Measurements from ENCODE around the gene AKR1C4.

The AKR1C4 gene

GRCh38 chr10:5148678-5149032 lies 48.0 kb upstream of the AKR1C4 start:
- Histone ChIP-seq H3K4me2 (ENCODE audit: low read length) (no peak overlapping the region), H2AFZ (ENCODE audit: insufficient read depth, low read length, poor library complexity) (no peak overlapping the region), H3K23ac (ENCODE audit: low read length) (no peak overlapping the region), H2BK12ac (ENCODE audit: low read length) (no peak overlapping the region), H3K79me2 (ENCODE audit: control insufficient read depth, insufficient read depth, low read length, poor library complexity) (no peaks in the 10 kb centered on the region), H2AK5ac (ENCODE audit: low read length) (no peak overlapping the region), H2BK120ac (ENCODE audit: insufficient read depth, low read length, poor library complexity) (no peak overlapping the region), H3K36me3 (ENCODE audit: control insufficient read depth in 1 of 2, insufficient read depth in 2 of 2, low read length in 2 of 2) (no peaks in the 10 kb centered on the region), H3K18ac (ENCODE audit: low read length) (no peak overlapping the region), H3K9ac (ENCODE audit: low read length) (no peak overlapping the region), H4K8ac (ENCODE audit: low read depth, low read length) (no peak overlapping the region), H3K4me1 (ENCODE audit: control insufficient read depth in 1 of 2, insufficient read depth in 2 of 2, low read length in 2 of 2) (no peaks in the 10 kb centered on the region), H4K12ac (ENCODE audit: low read depth, low read length) (no peak overlapping the region), H3K4ac (ENCODE audit: low read depth, low read length) (no peak overlapping the region), H2BK5ac (ENCODE audit: low read depth, low read length, poor library complexity) (no peak overlapping the region), H3K9me3 (ENCODE audit: insufficient read depth, low read depth, low read length) (peaks cover 3% of the 10 kb centered on the region), H3K27me3 (ENCODE audit: insufficient read depth, low read length) (no peaks in the 10 kb centered on the region), H4K91ac (ENCODE audit: low read depth, low read length) (no peak overlapping the region), H3K4me3 (ENCODE audit: low read depth, low read length) (no peak overlapping the region), H3K27ac (ENCODE audit: low read depth, low read length) (no peak overlapping the region), H3K14ac (ENCODE audit: low read length) (no peak overlapping the region), H3K79me1 (ENCODE audit: low read length) (no peaks in the 10 kb centered on the region)
- no peak for DNase-seq
- no CpG with 5 or more reads among the region's 1 CpG for WGBS (ENCODE audit: extremely low coverage, insufficient coverage, insufficient read length)

- no peak overlapping the region for H3K4ac ChIP-seq (ENCODE audit: low read depth, low read length)
- H4K91ac ChIP-seq (ENCODE audit: low read depth, low read length), result no peak overlapping the region
- no peaks in the 10 kb centered on the region for H3K79me1 ChIP-seq (ENCODE audit: low read length)
- no peak overlapping the region for H3K27ac ChIP-seq (ENCODE audit: low read depth, low read length)
- H2AK5ac ChIP-seq (ENCODE audit: low read length), result no peak overlapping the region
- H3K9ac ChIP-seq (ENCODE audit: low read length), result no peak overlapping the region
- H3K4me2 ChIP-seq (ENCODE audit: low read length), result no peak overlapping the region
- no CpG with 5 or more reads among the region's 3 CpGs for WGBS (ENCODE audit: extremely low coverage, insufficient coverage, insufficient read length)
- H3K27me3 ChIP-seq (ENCODE audit: insufficient read depth, low read length), result no peaks in the 10 kb centered on the region
- no peak overlapping the region for H2BK12ac ChIP-seq (ENCODE audit: low read length)
- DNase-seq, result no peak
- no peak overlapping the region for H2BK120ac ChIP-seq (ENCODE audit: insufficient read depth, low read length, poor library complexity)
- H3K14ac ChIP-seq (ENCODE audit: low read length), result no peak overlapping the region
- no peak overlapping the region for H2BK5ac ChIP-seq (ENCODE audit: low read depth, low read length, poor library complexity)
- no peak overlapping the region for H3K18ac ChIP-seq (ENCODE audit: low read length)
- no peak overlapping the region for H4K12ac ChIP-seq (ENCODE audit: low read depth, low read length)
- H3K9me3 ChIP-seq (ENCODE audit: insufficient read depth, low read depth, low read length), result peaks cover 5% of the 10 kb centered on the region
- no peak overlapping the region for H4K8ac ChIP-seq (ENCODE audit: low read depth, low read length)
- no peaks in the 10 kb centered on the region for H3K4me1 ChIP-seq (ENCODE audit: control insufficient read depth in 1 of 2, insufficient read depth in 2 of 2, low read length in 2 of 2)
- no peaks in the 10 kb centered on the region for H3K36me3 ChIP-seq (ENCODE audit: control insufficient read depth in 1 of 2, insufficient read depth in 2 of 2, low read length in 2 of 2)
- no peak overlapping the region for H2AFZ ChIP-seq (ENCODE audit: insufficient read depth, low read length, poor library complexity)
- H3K23ac ChIP-seq (ENCODE audit: low read length), result no peak overlapping the region
- no peak overlapping the region for H3K4me3 ChIP-seq (ENCODE audit: low read depth, low read length)
- H3K79me2 ChIP-seq (ENCODE audit: control insufficient read depth, insufficient read depth, low read length, poor library complexity), result no peaks in the 10 kb centered on the region
These were observed 45.6 kb upstream of the AKR1C4 start for GRCh38 chr10:5151076-5151475.

DNA sequence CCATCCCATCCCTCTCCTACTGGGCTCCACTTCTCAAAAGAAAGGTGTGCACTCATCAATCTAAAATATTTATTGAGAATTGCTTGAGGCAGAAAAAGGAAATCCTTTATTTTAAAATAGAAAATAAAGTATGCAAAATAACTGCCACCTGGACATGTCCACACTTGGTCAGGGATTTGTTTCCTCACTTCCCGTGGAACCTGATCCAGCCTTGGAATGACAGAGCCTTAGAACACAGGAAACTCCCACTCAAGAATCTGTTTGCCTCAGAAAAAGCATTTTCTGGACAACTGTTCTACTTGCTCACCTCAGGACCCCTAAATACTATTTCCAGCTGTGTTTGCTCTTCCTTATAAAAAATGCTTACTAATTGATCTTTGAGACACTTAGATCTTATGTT lies 40.7 kb upstream of the AKR1C4 start:
- Histone ChIP-seq H3K79me1 (ENCODE audit: low read length) (no peaks in the 10 kb centered on the region), H3K4ac (ENCODE audit: low read depth, low read length) (no peak overlapping the region), H2AFZ (ENCODE audit: insufficient read depth, low read length, poor library complexity) (no peak overlapping the region), H2BK12ac (ENCODE audit: low read length) (no peak overlapping the region), H4K12ac (ENCODE audit: low read depth, low read length) (no peak overlapping the region), H3K4me1 (ENCODE audit: control insufficient read depth in 1 of 2, insufficient read depth in 2 of 2, low read length in 2 of 2) (no peaks in the 10 kb centered on the region), H4K91ac (ENCODE audit: low read depth, low read length) (no peak overlapping the region), H3K4me3 (ENCODE audit: low read depth, low read length) (peak overlapping the region; percentile 28), H3K9me3 (ENCODE audit: insufficient read depth, low read depth, low read length) (peaks cover 6% of the 10 kb centered on the region), H3K36me3 (ENCODE audit: control insufficient read depth in 1 of 2, insufficient read depth in 2 of 2, low read length in 2 of 2) (no peaks in the 10 kb centered on the region), H3K23ac (ENCODE audit: low read length) (no peak overlapping the region), H3K14ac (ENCODE audit: low read length) (no peak overlapping the region), H3K27ac (ENCODE audit: low read depth, low read length) (no peak overlapping the region), H2AK5ac (ENCODE audit: low read length) (no peak overlapping the region), H3K9ac (ENCODE audit: low read length) (no peak overlapping the region), H4K8ac (ENCODE audit: low read depth, low read length) (no peak overlapping the region), H3K18ac (ENCODE audit: low read length) (no peak overlapping the region), H3K4me2 (ENCODE audit: low read length) (no peak overlapping the region), H2BK120ac (ENCODE audit: insufficient read depth, low read length, poor library complexity) (no peak overlapping the region), H3K27me3 (ENCODE audit: insufficient read depth, low read length) (no peaks in the 10 kb centered on the region), H2BK5ac (ENCODE audit: low read depth, low read length, poor library complexity) (no peak overlapping the region), H3K79me2 (ENCODE audit: control insufficient read depth, insufficient read depth, low read length, poor library complexity) (no peaks in the 10 kb centered on the region)
- DNase-seq, result no peak
- WGBS (ENCODE audit: extremely low coverage, insufficient coverage, insufficient read length), result no CpG with 5 or more reads among the region's 1 CpG

- H3K23ac ChIP-seq (ENCODE audit: low read length), result no peak overlapping the region
- no peak overlapping the region for H2BK120ac ChIP-seq (ENCODE audit: insufficient read depth, low read length, poor library complexity)
- H3K4ac ChIP-seq (ENCODE audit: low read depth, low read length), result no peak overlapping the region
- H3K79me2 ChIP-seq (ENCODE audit: control insufficient read depth, insufficient read depth, low read length, poor library complexity), result no peaks in the 10 kb centered on the region
- no peaks in the 10 kb centered on the region for H3K27me3 ChIP-seq (ENCODE audit: insufficient read depth, low read length)
- no peak overlapping the region for H3K18ac ChIP-seq (ENCODE audit: low read length)
- no peak overlapping the region for H4K12ac ChIP-seq (ENCODE audit: low read depth, low read length)
- no peak overlapping the region for H2BK5ac ChIP-seq (ENCODE audit: low read depth, low read length, poor library complexity)
- no peak overlapping the region for H2BK12ac ChIP-seq (ENCODE audit: low read length)
- H4K8ac ChIP-seq (ENCODE audit: low read depth, low read length), result no peak overlapping the region
- no peak overlapping the region for H4K91ac ChIP-seq (ENCODE audit: low read depth, low read length)
- no peak overlapping the region for H3K4me3 ChIP-seq (ENCODE audit: low read depth, low read length)
- H3K4me1 ChIP-seq (ENCODE audit: control insufficient read depth in 1 of 2, insufficient read depth in 2 of 2, low read length in 2 of 2), result no peaks in the 10 kb centered on the region
- no peak overlapping the region for H3K27ac ChIP-seq (ENCODE audit: low read depth, low read length)
- H2AFZ ChIP-seq (ENCODE audit: insufficient read depth, low read length, poor library complexity), result no peak overlapping the region
- no peaks in the 10 kb centered on the region for H3K36me3 ChIP-seq (ENCODE audit: control insufficient read depth in 1 of 2, insufficient read depth in 2 of 2, low read length in 2 of 2)
- H3K4me2 ChIP-seq (ENCODE audit: low read length), result no peak overlapping the region
- H3K9ac ChIP-seq (ENCODE audit: low read length), result no peak overlapping the region
- DNase-seq, result no peak
- WGBS (ENCODE audit: extremely low coverage, insufficient coverage, insufficient read length), result no CpG with 5 or more reads among the region's 10 CpGs
- no peaks in the 10 kb centered on the region for H3K79me1 ChIP-seq (ENCODE audit: low read length)
- H3K14ac ChIP-seq (ENCODE audit: low read length), result no peak overlapping the region
- no peak overlapping the region for H2AK5ac ChIP-seq (ENCODE audit: low read length)
- peaks cover 8% of the 10 kb centered on the region for H3K9me3 ChIP-seq (ENCODE audit: insufficient read depth, low read depth, low read length)
These were observed 39.1 kb upstream of the AKR1C4 start for GRCh38 chr10:5157501-5157900.

All from trophoblast cell (in vitro differentiated cells and primary cell).